ENCODE data around the gene FBXL3. TPM values are rescaled to one million over a fixed set of nuclear protein-coding genes. Genes with fewer than 3 reads are reported as not detected.

Gene FBXL3
- polyA plus RNA-seq, 2 of the 4 experiments (the other 2 are of a cell fraction) = 17.8 to 24.0 TPM

DNA sequence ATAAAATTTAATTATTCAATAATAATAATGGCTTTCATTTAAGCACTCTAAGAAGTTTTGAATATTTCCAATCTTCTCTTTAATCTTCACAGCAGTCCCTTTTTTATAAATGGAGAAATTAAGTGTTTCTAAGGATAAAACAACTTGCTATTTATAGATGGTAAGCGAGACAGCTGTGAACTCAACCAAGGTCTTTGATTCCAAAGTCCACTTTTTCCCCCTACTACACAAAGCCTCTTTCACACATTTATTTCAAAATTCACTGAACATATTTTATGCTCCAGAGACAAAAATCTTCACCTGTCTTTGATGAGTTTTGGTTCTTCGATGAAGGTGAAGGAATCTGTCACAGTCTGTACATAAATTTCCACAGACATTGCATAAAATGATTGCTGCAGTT, 34.4 kb upstream of the FBXL3 start:
- CTCF ChIA-PET = no interaction called here
- Histone ChIP-seq H3K4me2 (no peak overlapping the region), H3K9me3 (no peaks in the 10 kb centered on the region), H3K4me1 (no peaks in the 10 kb centered on the region), H3K4me3 (no peak overlapping the region), H3K27ac (no peak overlapping the region)
- TF ChIP-seq PHF8 (IDR thresholded peaks at IDR 0.05; ENCODE audit: borderline replicate concordance, low read depth) (no peak), BHLHE40 (IDR thresholded peaks at IDR 0.05; ENCODE audit: low read depth, low read length) (no peak), GATA3 (IDR thresholded peaks at IDR 0.05; ENCODE audit: borderline replicate concordance) (no peak), EP300 (IDR thresholded peaks at IDR 0.05) (no peak)
- TF ChIP-seq, protein P1, sequence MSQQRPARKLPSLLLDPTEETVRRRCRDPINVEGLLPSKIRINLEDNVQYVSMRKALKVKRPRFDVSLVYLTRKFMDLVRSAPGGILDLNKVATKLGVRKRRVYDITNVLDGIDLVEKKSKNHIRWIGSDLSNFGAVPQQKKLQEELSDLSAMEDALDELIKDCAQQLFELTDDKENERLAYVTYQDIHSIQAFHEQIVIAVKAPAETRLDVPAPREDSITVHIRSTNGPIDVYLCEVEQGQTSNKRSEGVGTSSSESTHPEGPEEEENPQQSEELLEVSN (IDR thresholded peaks at IDR 0.05; ENCODE audit: borderline replicate concordance, low read depth) = no peak
- TF ChIP-seq, protein P2, sequence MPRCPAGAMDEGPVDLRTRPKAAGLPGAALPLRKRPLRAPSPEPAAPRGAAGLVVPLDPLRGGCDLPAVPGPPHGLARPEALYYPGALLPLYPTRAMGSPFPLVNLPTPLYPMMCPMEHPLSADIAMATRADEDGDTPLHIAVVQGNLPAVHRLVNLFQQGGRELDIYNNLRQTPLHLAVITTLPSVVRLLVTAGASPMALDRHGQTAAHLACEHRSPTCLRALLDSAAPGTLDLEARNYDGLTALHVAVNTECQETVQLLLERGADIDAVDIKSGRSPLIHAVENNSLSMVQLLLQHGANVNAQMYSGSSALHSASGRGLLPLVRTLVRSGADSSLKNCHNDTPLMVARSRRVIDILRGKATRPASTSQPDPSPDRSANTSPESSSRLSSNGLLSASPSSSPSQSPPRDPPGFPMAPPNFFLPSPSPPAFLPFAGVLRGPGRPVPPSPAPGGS (IDR thresholded peaks at IDR 0.05) = no peak
- POLR2A ChIA-PET = no interaction called here
- FAIRE-seq = no peak
- ATAC-seq = no peak
- 85% methylated on average over 2 of the region's 2 CpGs for WGBS (ENCODE audit: missing lambda C conversion rate)
- DNase-seq (ENCODE audit: low read depth in 1 of 2, low spot score in 1 of 2) = no peak

DNA sequence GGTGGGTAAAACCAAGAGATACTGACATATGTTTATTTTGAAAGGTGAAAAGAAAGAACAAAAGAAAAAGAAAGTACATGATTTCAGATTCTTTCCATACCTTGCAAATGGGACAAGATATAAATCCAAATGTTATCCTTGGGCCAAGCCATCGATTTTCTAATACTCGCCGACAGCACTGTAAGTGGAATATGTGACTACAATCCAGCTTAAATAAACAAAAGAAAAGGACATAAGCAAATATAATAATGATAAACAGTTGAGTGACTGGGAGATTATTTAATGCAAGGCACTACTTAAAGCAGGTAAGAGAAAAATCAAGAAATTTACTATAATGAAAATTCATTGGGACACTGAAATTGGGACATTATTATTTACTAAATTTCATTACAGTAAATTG, 29.9 kb upstream of the FBXL3 start:
- ChIA-PET CTCF (no interaction called here), POLR2A (no interaction called here)
- Histone ChIP-seq H3K4me3 (no peak overlapping the region), H3K9me3 (no peaks in the 10 kb centered on the region), H3K27ac (no peak overlapping the region), H3K4me1 (no peaks in the 10 kb centered on the region), H3K4me2 (no peak overlapping the region)
- WGBS (ENCODE audit: missing lambda C conversion rate) = 86% methylated on average over 3 of the region's 3 CpGs
- ATAC-seq = no peak
- TF ChIP-seq EHF (CRISPR knock-in tag; IDR thresholded peaks at IDR 0.05) (no peak), PHF8 (IDR thresholded peaks at IDR 0.05; ENCODE audit: borderline replicate concordance, low read depth) (no peak), MAZ (IDR thresholded peaks at IDR 0.05; ENCODE audit: borderline replicate concordance, low read depth, low read length) (no peak), RARB (CRISPR knock-in tag; IDR thresholded peaks at IDR 0.05) (no peak), JUNB (IDR thresholded peaks at IDR 0.05) (no peak)
- TF ChIP-seq, protein P3, sequence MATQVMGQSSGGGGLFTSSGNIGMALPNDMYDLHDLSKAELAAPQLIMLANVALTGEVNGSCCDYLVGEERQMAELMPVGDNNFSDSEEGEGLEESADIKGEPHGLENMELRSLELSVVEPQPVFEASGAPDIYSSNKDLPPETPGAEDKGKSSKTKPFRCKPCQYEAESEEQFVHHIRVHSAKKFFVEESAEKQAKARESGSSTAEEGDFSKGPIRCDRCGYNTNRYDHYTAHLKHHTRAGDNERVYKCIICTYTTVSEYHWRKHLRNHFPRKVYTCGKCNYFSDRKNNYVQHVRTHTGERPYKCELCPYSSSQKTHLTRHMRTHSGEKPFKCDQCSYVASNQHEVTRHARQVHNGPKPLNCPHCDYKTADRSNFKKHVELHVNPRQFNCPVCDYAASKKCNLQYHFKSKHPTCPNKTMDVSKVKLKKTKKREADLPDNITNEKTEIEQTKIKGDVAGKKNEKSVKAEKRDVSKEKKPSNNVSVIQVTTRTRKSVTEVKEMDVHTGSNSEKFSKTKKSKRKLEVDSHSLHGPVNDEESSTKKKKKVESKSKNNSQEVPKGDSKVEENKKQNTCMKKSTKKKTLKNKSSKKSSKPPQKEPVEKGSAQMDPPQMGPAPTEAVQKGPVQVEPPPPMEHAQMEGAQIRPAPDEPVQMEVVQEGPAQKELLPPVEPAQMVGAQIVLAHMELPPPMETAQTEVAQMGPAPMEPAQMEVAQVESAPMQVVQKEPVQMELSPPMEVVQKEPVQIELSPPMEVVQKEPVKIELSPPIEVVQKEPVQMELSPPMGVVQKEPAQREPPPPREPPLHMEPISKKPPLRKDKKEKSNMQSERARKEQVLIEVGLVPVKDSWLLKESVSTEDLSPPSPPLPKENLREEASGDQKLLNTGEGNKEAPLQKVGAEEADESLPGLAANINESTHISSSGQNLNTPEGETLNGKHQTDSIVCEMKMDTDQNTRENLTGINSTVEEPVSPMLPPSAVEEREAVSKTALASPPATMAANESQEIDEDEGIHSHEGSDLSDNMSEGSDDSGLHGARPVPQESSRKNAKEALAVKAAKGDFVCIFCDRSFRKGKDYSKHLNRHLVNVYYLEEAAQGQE (IDR thresholded peaks at IDR 0.05) = no peak
- TF ChIP-seq, protein P4, sequence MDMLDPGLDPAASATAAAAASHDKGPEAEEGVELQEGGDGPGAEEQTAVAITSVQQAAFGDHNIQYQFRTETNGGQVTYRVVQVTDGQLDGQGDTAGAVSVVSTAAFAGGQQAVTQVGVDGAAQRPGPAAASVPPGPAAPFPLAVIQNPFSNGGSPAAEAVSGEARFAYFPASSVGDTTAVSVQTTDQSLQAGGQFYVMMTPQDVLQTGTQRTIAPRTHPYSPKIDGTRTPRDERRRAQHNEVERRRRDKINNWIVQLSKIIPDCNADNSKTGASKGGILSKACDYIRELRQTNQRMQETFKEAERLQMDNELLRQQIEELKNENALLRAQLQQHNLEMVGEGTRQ (IDR thresholded peaks at IDR 0.05) = no peak
- no peak for DNase-seq (ENCODE audit: low read depth in 1 of 2, low spot score in 1 of 2)
- FAIRE-seq = no peak

DNA sequence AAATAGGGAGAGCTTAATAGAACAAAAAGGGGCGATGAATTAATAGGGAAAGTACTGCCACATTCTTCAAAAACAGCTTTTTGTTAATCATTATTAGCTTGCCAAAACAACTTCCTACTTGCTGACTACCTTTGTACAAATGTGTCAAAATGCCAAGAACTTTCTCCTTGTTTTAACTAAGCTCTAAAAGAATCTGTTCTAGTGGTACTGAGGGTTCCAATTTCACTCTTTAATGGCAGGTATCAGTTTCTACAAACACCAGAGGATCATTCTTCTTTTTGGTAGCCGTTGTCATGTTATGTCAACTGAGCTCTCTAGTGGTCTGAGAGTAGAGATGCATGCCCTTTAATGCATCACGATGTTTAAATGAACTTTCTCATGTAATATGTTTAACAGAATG, 29.4 kb upstream of the FBXL3 start:
- no peaks in the 10 kb centered on the region for H3K9me3 ChIP-seq
- TF ChIP-seq NR3C1 (IDR thresholded peaks at IDR 0.05) = no peak
- no peak for TF ChIP-seq FOSB (CRISPR knock-in tag; IDR thresholded peaks at IDR 0.05)
- no peak for TF ChIP-seq SMC3 (IDR thresholded peaks at IDR 0.05)
- no peak for TF ChIP-seq NPAS2 (CRISPR knock-in tag; IDR thresholded peaks at IDR 0.05; ENCODE audit: borderline replicate concordance)
- no peak for TF ChIP-seq ZFP36 (IDR thresholded peaks at IDR 0.05; ENCODE audit: borderline replicate concordance, partially characterized antibody)
- TF ChIP-seq TFCP2L1 (CRISPR knock-in tag; IDR thresholded peaks at IDR 0.05) = no peak
- no peak for TF ChIP-seq HOXA7 (CRISPR knock-in tag; IDR thresholded peaks at IDR 0.05)
- no peak for TF ChIP-seq HOXB13 (CRISPR knock-in tag; IDR thresholded peaks at IDR 0.05; ENCODE audit: low read depth)
- ChIA-PET CTCF (interaction anchor here (0.6 kb wide), 1 partner anchor 619 kb away, joined by 3 read pairs; no protein-coding TSS in a partner anchor), POLR2A (no interaction called here)
- no peak for FAIRE-seq
- ATAC-seq = no peak
- H3K4me3 ChIP-seq = no peak overlapping the region
- WGBS (ENCODE audit: missing lambda C conversion rate) = 75% methylated on average over 3 of the region's 3 CpGs
- H3K4me1 ChIP-seq = no peaks in the 10 kb centered on the region
- no peak overlapping the region for H3K27ac ChIP-seq
- no peak overlapping the region for H3K4me2 ChIP-seq
- DNase-seq (ENCODE audit: low read depth in 1 of 2, low spot score in 1 of 2) = no peak
